Fibroblast of lung (primary cell): ENCODE data around the gene ANKS4B. TPM values are rescaled to one million over a fixed set of nuclear protein-coding genes. Genes with fewer than 3 reads are reported as not detected.
"Not testable (repeated sequence)": the region's sequence is repeated elsewhere in the genome, so short reads cannot be mapped to it uniquely, and the experiment has no call there.

Source experiments
- DNase-seq, 2 donors: peaks; one replicate each; pipeline versions ENCODE4 v3.0.0 to v3.0.0-alpha.2; 2010; ENCODE audit warnings: low read depth in 2 of 2
- H2AFZ ChIP-seq: 2 replicates; pipeline ENCODE4 v1.5.1; 2012; ENCODE audit warnings: low read length, control low read depth, inconsistent platforms
- H3K27ac ChIP-seq: 2 replicates; pipeline ENCODE4 v1.5.1; 2011; ENCODE audit warnings: low read length, control low read depth; ENCODE audit not compliant: insufficient read depth
- H3K27me3 ChIP-seq: 2 replicates; pipeline ENCODE4 v1.5.1; 2011; ENCODE audit warnings: mild to moderate bottlenecking, low read length; ENCODE audit not compliant: control insufficient read depth, insufficient read depth
- H3K36me3 ChIP-seq: 2 replicates; pipeline ENCODE4 v1.5.1; 2011; ENCODE audit warnings: low read length; ENCODE audit not compliant: control insufficient read depth, insufficient read depth
- H3K4me1 ChIP-seq: 2 replicates; pipeline ENCODE4 v1.5.1; 2011; ENCODE audit warnings: low read length; ENCODE audit not compliant: control insufficient read depth, insufficient read depth; ENCODE audit errors: extremely low read depth
- H3K4me2 ChIP-seq: 2 replicates; pipeline ENCODE4 v1.5.1; 2011; ENCODE audit warnings: low read length, control low read depth; ENCODE audit not compliant: insufficient read depth; ENCODE audit errors: extremely low read depth
- H3K4me3 ChIP-seq, 4 experiments: fragments of 200-600 bp in 1 of 4; sonication (generic) in 1 of 4; replicated peaks in 1 of 4; 2 replicates each; pipeline ENCODE4 v1.5.1; 2011 to 2016; ENCODE audit warnings: low read length in 4 of 4, low read depth in 3 of 4, mild to moderate bottlenecking in 3 of 4, control low read depth in 2 of 4, inconsistent platforms in 1 of 4, mixed read lengths in 1 of 4; ENCODE audit not compliant: insufficient read depth in 1 of 4; ENCODE audit errors: control extremely low read depth in 1 of 4
- H3K79me2 ChIP-seq: 2 replicates; pipeline ENCODE4 v1.5.1; 2012; ENCODE audit warnings: mild to moderate bottlenecking, low read length, inconsistent platforms; ENCODE audit not compliant: control insufficient read depth, insufficient read depth
- H3K9ac ChIP-seq: 2 replicates; pipeline ENCODE4 v1.5.1; 2011; ENCODE audit warnings: mild to moderate bottlenecking, low read length, control low read depth; ENCODE audit not compliant: insufficient read depth
- H3K9me3 ChIP-seq: 2 replicates; pipeline ENCODE4 v1.5.1; 2012; ENCODE audit warnings: low read depth, low read length; ENCODE audit not compliant: control insufficient read depth, insufficient read depth
- H4K20me1 ChIP-seq: 2 replicates; pipeline ENCODE4 v1.5.1; 2011; ENCODE audit warnings: low read length; ENCODE audit not compliant: control insufficient read depth, insufficient read depth; ENCODE audit errors: extremely low read depth
- EZH2 ChIP-seq: IDR thresholded peaks from 2 replicates; pipeline ENCODE4 v1.5.1; 2012; ENCODE audit warnings: low read length, control low read depth, mild to moderate bottlenecking; ENCODE audit errors: missing control alignments
- polyA plus RNA-seq, 2 donors: library from polyadenylated mRNA; depleted of rRNA in 1 of 2; stranded (reverse) in 1 of 2; unstranded in 1 of 2; fragments of >200 nt; gene quantifications; 2 replicates each; pipeline ENCODE4 v1.2.1, GENCODE V29; 2011 to 2012; ENCODE audit warnings: missing spikeins in 1 of 2
- total RNA-seq: library from RNA; depleted of rRNA; stranded (reverse); fragments of >200 nt; gene quantifications from 2 replicates; pipeline ENCODE4 v1.2.1, GENCODE V29; 2014
- TF ChIP-seq, protein P1 (sequence below), 2 donors: IDR thresholded peaks in 1 of 2; conservative IDR thresholded peaks in 1 of 2; 1 replicate in 1 of 2; 2 replicates in 1 of 2; pipeline ENCODE4 v1.5.1; 2011 to 2012; ENCODE audit warnings: low read length in 2 of 2, control low read depth in 1 of 2, inconsistent platforms in 1 of 2, low read depth in 1 of 2, mild to moderate bottlenecking in 1 of 2

ANKS4B gene
- total and polyA plus RNA-seq, 2 donors (not counting 1 experiment from before 2014, with no cell fraction given), result not detected

DNA sequence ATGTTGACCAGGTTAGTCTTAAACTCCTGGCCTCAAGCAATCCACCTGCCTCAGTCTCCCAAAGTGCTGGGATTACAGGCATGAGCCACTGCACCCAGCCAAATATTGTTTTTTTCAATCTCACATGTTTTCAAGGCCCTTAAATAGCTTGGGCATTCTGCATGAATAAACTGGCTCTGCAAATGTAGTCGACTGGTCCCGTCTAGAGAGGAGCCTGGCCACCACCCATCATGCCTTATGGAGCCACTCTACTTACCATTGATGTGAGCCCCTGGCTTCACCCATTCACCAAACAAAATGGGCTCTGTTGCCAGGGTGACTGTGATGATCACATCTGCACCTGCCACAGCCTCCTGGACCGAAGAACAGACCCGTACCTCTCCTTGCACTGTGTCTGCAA is 33.8 kb downstream of the ANKS4B start:
- no peak overlapping the region for H3K4me2 ChIP-seq
- no peaks in the 10 kb centered on the region for H3K4me1 ChIP-seq
- no peak for TF ChIP-seq EZH2
- TF ChIP-seq, protein P1, sequence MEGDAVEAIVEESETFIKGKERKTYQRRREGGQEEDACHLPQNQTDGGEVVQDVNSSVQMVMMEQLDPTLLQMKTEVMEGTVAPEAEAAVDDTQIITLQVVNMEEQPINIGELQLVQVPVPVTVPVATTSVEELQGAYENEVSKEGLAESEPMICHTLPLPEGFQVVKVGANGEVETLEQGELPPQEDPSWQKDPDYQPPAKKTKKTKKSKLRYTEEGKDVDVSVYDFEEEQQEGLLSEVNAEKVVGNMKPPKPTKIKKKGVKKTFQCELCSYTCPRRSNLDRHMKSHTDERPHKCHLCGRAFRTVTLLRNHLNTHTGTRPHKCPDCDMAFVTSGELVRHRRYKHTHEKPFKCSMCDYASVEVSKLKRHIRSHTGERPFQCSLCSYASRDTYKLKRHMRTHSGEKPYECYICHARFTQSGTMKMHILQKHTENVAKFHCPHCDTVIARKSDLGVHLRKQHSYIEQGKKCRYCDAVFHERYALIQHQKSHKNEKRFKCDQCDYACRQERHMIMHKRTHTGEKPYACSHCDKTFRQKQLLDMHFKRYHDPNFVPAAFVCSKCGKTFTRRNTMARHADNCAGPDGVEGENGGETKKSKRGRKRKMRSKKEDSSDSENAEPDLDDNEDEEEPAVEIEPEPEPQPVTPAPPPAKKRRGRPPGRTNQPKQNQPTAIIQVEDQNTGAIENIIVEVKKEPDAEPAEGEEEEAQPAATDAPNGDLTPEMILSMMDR (conservative IDR thresholded peaks at IDR 0.05 in 1 of 2, IDR thresholded peaks at IDR 0.05 in 1 of 2; ENCODE audit: low read depth in 1 of 2, low read length in 2 of 2), result no peak
- no peaks in the 10 kb centered on the region for H3K9me3 ChIP-seq
- H3K79me2 ChIP-seq, result no peaks in the 10 kb centered on the region
- H4K20me1 ChIP-seq, result no peaks in the 10 kb centered on the region
- DNase-seq, result no peak
- no peak overlapping the region for H3K4me3 ChIP-seq
- H3K36me3 ChIP-seq, result no peaks in the 10 kb centered on the region
- no peak overlapping the region for H2AFZ ChIP-seq
- H3K9ac ChIP-seq, result no peak overlapping the region
- no peak overlapping the region for H3K27ac ChIP-seq
- H3K27me3 ChIP-seq, result peaks cover 3% of the 10 kb centered on the region

DNA sequence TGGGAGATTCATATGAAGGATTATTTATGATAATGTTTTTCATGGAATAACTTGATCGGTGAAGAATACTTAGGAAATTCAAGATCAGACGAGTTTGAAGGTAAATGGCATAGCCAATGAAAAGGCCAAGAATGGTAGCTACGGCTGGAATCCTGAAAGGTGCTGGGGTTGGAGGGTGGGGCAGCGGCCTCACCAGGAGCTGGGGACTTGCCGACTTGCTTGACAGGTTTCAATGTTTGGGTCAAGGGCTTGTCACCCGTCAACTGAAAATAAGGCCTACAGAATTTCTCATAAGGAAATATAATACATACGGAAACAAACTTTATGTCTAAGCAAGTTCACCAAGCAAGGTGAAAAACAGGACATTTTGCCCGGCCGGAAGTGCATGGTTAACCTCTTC is 34.7 kb downstream of the ANKS4B start:
- Histone ChIP-seq H3K4me2 (no peak overlapping the region), H3K4me1 (no peaks in the 10 kb centered on the region), H2AFZ (no peak overlapping the region), H3K79me2 (no peaks in the 10 kb centered on the region), H3K9me3 (no peaks in the 10 kb centered on the region), H3K27me3 (peaks cover 3% of the 10 kb centered on the region), H3K9ac (no peak overlapping the region), H3K4me3 (no peak overlapping the region), H3K27ac (no peak overlapping the region), H4K20me1 (no peaks in the 10 kb centered on the region), H3K36me3 (no peaks in the 10 kb centered on the region)
- DNase-seq, result no peak
- TF ChIP-seq, protein P1 (conservative IDR thresholded peaks at IDR 0.05 in 1 of 2, IDR thresholded peaks at IDR 0.05 in 1 of 2; ENCODE audit: low read depth in 1 of 2, low read length in 2 of 2), result no peak
- no peak for TF ChIP-seq EZH2

DNA sequence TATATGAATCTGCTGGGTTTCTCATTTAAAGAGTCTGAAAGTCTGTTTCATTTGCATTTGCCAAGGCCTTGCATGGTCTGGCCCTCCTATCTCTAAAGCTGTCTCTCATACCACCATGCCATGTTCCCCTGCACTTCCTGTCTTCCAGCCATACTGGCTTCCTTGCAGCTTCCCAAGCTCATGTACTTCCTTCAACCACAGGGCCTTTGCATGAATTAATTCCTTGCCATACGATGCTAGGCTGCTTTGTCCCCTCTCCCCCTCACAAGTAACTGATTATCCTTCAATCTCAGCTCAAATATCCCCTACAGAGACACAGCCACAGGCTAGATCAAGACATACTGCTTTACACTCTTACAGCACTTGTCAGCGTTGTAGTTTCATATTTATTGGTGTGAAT is 38.8 kb downstream of the ANKS4B start:
- Histone ChIP-seq H4K20me1 (no peaks in the 10 kb centered on the region), H3K4me2 (no peak overlapping the region), H3K9me3 (no peaks in the 10 kb centered on the region), H3K27me3 (peaks cover 25% of the 10 kb centered on the region), H3K4me3 (no peak overlapping the region), H3K4me1 (no peaks in the 10 kb centered on the region), H3K27ac (no peak overlapping the region), H3K36me3 (no peaks in the 10 kb centered on the region), H3K79me2 (no peaks in the 10 kb centered on the region), H3K9ac (no peak overlapping the region), H2AFZ (no peak overlapping the region)
- DNase-seq, result no peak
- no peak for TF ChIP-seq EZH2
- TF ChIP-seq, protein P1 (conservative IDR thresholded peaks at IDR 0.05 in 1 of 2, IDR thresholded peaks at IDR 0.05 in 1 of 2; ENCODE audit: low read depth in 1 of 2, low read length in 2 of 2), result no peak

DNA sequence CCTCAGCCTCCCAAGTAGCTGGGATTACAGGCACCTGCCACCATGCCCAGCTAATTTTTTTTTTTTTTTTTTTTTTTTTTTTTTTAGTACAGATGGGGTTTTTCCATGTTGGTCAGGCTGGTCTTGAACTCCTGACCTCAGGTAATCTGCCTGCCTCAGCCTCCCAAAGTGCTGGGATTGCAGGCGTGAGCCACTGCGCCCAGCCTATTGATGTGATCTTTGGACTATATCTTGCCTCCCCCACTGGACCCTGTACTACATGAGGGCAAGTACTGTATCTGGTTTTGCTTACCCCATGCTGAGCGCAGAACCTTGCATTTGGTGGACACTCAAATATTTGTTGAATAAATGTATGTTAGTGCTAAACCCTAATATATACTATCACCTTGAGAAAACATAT is 39.3 kb downstream of the ANKS4B start:
- H3K4me1 ChIP-seq, H4K20me1 ChIP-seq, H3K36me3 ChIP-seq, H3K9me3 ChIP-seq, H2AFZ ChIP-seq, H3K9ac ChIP-seq, DNase-seq, H3K4me3 ChIP-seq, H3K27ac ChIP-seq, H3K79me2 ChIP-seq, H3K4me2 ChIP-seq: not testable (repeated sequence)
- H3K27me3 ChIP-seq, result peaks cover 30% of the 10 kb centered on the region
